Gastroesophageal sphincter (tissue), 3 donors: ENCODE results near the gene CIROP.

ENCODE experiments used
- CTCF ChIP-seq, 4 experiments: fragments of 200-600 bp in 2 of 4; fragments of 450-650 bp in 2 of 4; sonication (generic) in 1 of 4; IDR thresholded peaks; one replicate each; pipeline ENCODE4 v1.5.1; 2017 to 2019; ENCODE audit warnings: antibody characterized with exemption in 4 of 4, mild to moderate bottlenecking in 2 of 4, moderate library complexity in 2 of 4
- EP300 ChIP-seq: sonication (generic); formaldehyde crosslinking; IDR thresholded peaks from one replicate; pipeline ENCODE4 v1.6.1; 2017; ENCODE audit warnings: antibody characterized with exemption, mild to moderate bottlenecking
- POLR2A ChIP-seq, 2 donors: fragments of 450-650 bp; IDR thresholded peaks; one replicate each; pipeline ENCODE4 v1.6.1; 2017; ENCODE audit warnings: antibody characterized with exemption in 2 of 2, mild to moderate bottlenecking in 2 of 2, moderate library complexity in 1 of 2
- POLR2AphosphoS5 ChIP-seq: sonication (generic); formaldehyde crosslinking; IDR thresholded peaks from one replicate; pipeline ENCODE4 v1.6.1; 2017; ENCODE audit warnings: antibody characterized with exemption

GRCh38 chr14:23114669-23115038, 9.9 kb upstream of the CIROP start:
- no peak for TF ChIP-seq EP300
- TF ChIP-seq POLR2AphosphoS5, result no peak
- TF ChIP-seq CTCF (IDR thresholded peaks at IDR 0.05), result no peak
- no peak for TF ChIP-seq POLR2A (IDR thresholded peaks at IDR 0.05)
